H9 (cell line): ENCODE results near the gene GNGT2. TPM values are rescaled to one million over a fixed set of nuclear protein-coding genes. Genes with fewer than 3 reads are reported as not detected.

Experiments
- DNase-seq: peaks from one replicate; pipeline ENCODE4 v3.0.0-alpha.2; 2017
- H2AFZ ChIP-seq: one replicate; pipeline ENCODE4 v1.6.1; 2013; ENCODE audit warnings: mild to moderate bottlenecking, low read length, control low read depth, moderate library complexity
- H2AK5ac ChIP-seq: 2 replicates; pipeline ENCODE4 v1.6.1; 2013; ENCODE audit warnings: low read length, control low read depth, mixed read lengths; ENCODE audit not compliant: insufficient read length
- H2BK120ac ChIP-seq: one replicate; pipeline ENCODE4 v1.6.1; 2013; ENCODE audit warnings: low read depth, mild to moderate bottlenecking, low read length, control low read depth, inconsistent platforms; ENCODE audit not compliant: poor library complexity, severe bottlenecking
- H2BK12ac ChIP-seq: 2 replicates; pipeline ENCODE4 v1.6.1; 2013; ENCODE audit warnings: low read length, control low read depth, mixed read lengths, low read depth; ENCODE audit not compliant: insufficient read length
- H2BK15ac ChIP-seq: 2 replicates; pipeline ENCODE4 v1.6.1; 2013; ENCODE audit warnings: low read depth, low read length, control low read depth
- H2BK20ac ChIP-seq: one replicate; pipeline ENCODE4 v1.6.1; 2013; ENCODE audit warnings: low read depth, mild to moderate bottlenecking, low read length, control low read depth, inconsistent platforms; ENCODE audit not compliant: poor library complexity, severe bottlenecking
- H2BK5ac ChIP-seq: 2 replicates; pipeline ENCODE4 v1.6.1; 2013; ENCODE audit warnings: low read length, control low read depth, mixed read lengths; ENCODE audit not compliant: insufficient read length
- H3K14ac ChIP-seq: 2 replicates; pipeline ENCODE4 v1.6.1; 2013; ENCODE audit warnings: low read length, control low read depth; ENCODE audit not compliant: insufficient read depth
- H3K18ac ChIP-seq: 2 replicates; pipeline ENCODE4 v1.6.1; 2013; ENCODE audit warnings: low read depth, mild to moderate bottlenecking, mixed read lengths, low read length, control low read depth; ENCODE audit not compliant: insufficient read length
- H3K23ac ChIP-seq: 2 replicates; pipeline ENCODE4 v1.6.1; 2013; ENCODE audit warnings: low read length, control low read depth, mixed read lengths, low read depth; ENCODE audit not compliant: insufficient read length
- H3K23me2 ChIP-seq: 2 replicates; pipeline ENCODE4 v1.6.1; 2013; ENCODE audit warnings: low read depth, mild to moderate bottlenecking, mixed read lengths, low read length, control low read depth; ENCODE audit not compliant: insufficient read length, poor library complexity, severe bottlenecking
- H3K27ac ChIP-seq: 2 replicates; pipeline ENCODE4 v1.5.1; 2013; ENCODE audit warnings: low read length, control low read depth, mixed read lengths, low read depth; ENCODE audit not compliant: insufficient read length
- H3K27me3 ChIP-seq: 2 replicates; pipeline ENCODE4 v1.6.1; 2013; ENCODE audit warnings: low read length, control low read depth, inconsistent platforms; ENCODE audit not compliant: insufficient read depth
- H3K4ac ChIP-seq: 2 replicates; pipeline ENCODE4 v1.6.1; 2013; ENCODE audit warnings: low read depth, mild to moderate bottlenecking, control low read depth, inconsistent platforms, low read length, moderate library complexity
- H3K4me1 ChIP-seq: 2 replicates; pipeline ENCODE4 v1.6.1; 2013; ENCODE audit warnings: low read length, control low read depth, inconsistent platforms; ENCODE audit not compliant: insufficient read depth
- H3K4me2 ChIP-seq: 2 replicates; pipeline ENCODE4 v1.6.1; 2013; ENCODE audit warnings: low read length, control low read depth, mixed read lengths; ENCODE audit not compliant: insufficient read length, insufficient read depth
- H3K56ac ChIP-seq: 2 replicates; pipeline ENCODE4 v1.6.1; 2013; ENCODE audit warnings: low read depth, mild to moderate bottlenecking, mixed read lengths, low read length, control low read depth; ENCODE audit not compliant: insufficient read length
- H3K79me1 ChIP-seq: 2 replicates; pipeline ENCODE4 v1.6.1; 2013; ENCODE audit warnings: low read depth, mild to moderate bottlenecking, moderate library complexity, low read length, control low read depth, inconsistent platforms; ENCODE audit not compliant: insufficient read depth, poor library complexity, severe bottlenecking
- H3K79me2 ChIP-seq: 2 replicates; pipeline ENCODE4 v1.6.1; 2013; ENCODE audit warnings: low read length, control low read depth, inconsistent platforms; ENCODE audit not compliant: insufficient read depth
- H3K9ac ChIP-seq: 2 replicates; pipeline ENCODE4 v1.6.1; 2013; ENCODE audit warnings: low read length, control low read depth, mixed read lengths; ENCODE audit not compliant: insufficient read length; ENCODE audit errors: extremely low read depth
- H3K9me3 ChIP-seq: one replicate; pipeline ENCODE4 v1.6.1; 2013; ENCODE audit warnings: low read depth, low read length, inconsistent platforms; ENCODE audit not compliant: control insufficient read depth
- H3T11ph ChIP-seq: one replicate; pipeline ENCODE4 v1.6.1; 2013; ENCODE audit warnings: mild to moderate bottlenecking, low read length, control low read depth, inconsistent platforms
- H4K20me1 ChIP-seq: one replicate; pipeline ENCODE4 v1.6.1; 2013; ENCODE audit not compliant: control insufficient read depth, insufficient read length, insufficient read depth
- H4K5ac ChIP-seq: 2 replicates; pipeline ENCODE4 v1.6.1; 2013; ENCODE audit warnings: low read depth, mild to moderate bottlenecking, mixed read lengths, low read length, control low read depth; ENCODE audit not compliant: insufficient read length
- H4K8ac ChIP-seq: replicated peaks from 2 replicates; pipeline ENCODE4 v1.6.1; 2013; ENCODE audit warnings: low read length, control low read depth, mixed read lengths, low read depth; ENCODE audit not compliant: insufficient read length
- H4K91ac ChIP-seq: 2 replicates; pipeline ENCODE4 v1.6.1; 2013; ENCODE audit warnings: low read depth, mild to moderate bottlenecking, moderate library complexity, mixed read lengths, low read length, control low read depth; ENCODE audit not compliant: insufficient read length
- H3K27ac Mint-ChIP-seq, 3 experiments: 2 replicates in 2 of 3; 3 replicates in 1 of 3; pipeline ENCODE4 v1.8.0; 2020 to 2021; ENCODE audit warnings: mixed read lengths in 3 of 3, mild to moderate bottlenecking in 1 of 3, moderate library complexity in 1 of 3
- H3K27me3 Mint-ChIP-seq: 2 replicates; pipeline ENCODE4 v1.8.0; 2021; ENCODE audit warnings: low read depth, mild to moderate bottlenecking, moderate library complexity, mixed read lengths
- H3K36me3 Mint-ChIP-seq, 3 experiments: 2 replicates in 2 of 3; 3 replicates in 1 of 3; pipeline ENCODE4 v1.8.0; 2020 to 2021; ENCODE audit warnings: low read depth in 3 of 3, mixed read lengths in 3 of 3; ENCODE audit not compliant: insufficient read depth in 1 of 3
- H3K4me1 Mint-ChIP-seq, 2 experiments: 2 replicates each; pipeline ENCODE4 v1.8.0; 2020; ENCODE audit warnings: mixed read lengths in 2 of 2
- H3K4me3 Mint-ChIP-seq, 2 experiments: 2 replicates in 1 of 2; 3 replicates in 1 of 2; pipeline ENCODE4 v1.8.0; 2020 to 2021; ENCODE audit warnings: mild to moderate bottlenecking in 2 of 2, mixed read lengths in 2 of 2, moderate library complexity in 1 of 2
- H3K9me3 Mint-ChIP-seq, 2 experiments: 2 replicates in 1 of 2; 3 replicates in 1 of 2; pipeline ENCODE4 v1.8.0; 2020; ENCODE audit warnings: mild to moderate bottlenecking in 2 of 2, mixed read lengths in 2 of 2, moderate library complexity in 1 of 2
- WGBS: extraction: QIAGEN DNeasy Blood & Tissue Kit; methylation state at CpG from one replicate; pipeline ENCODE4 v1.1.7; 2013; ENCODE audit warnings: missing lambda C conversion rate, low lambda C conversion rate, mixed read lengths; ENCODE audit not compliant: insufficient read length; ENCODE audit errors: extremely low coverage; 5-methylcytosine and 5-hydroxymethylcytosine counted together
- total RNA-seq: library from RNA; stranded (reverse); gene quantifications from 2 replicates; pipeline ENCODE4 v1.2.1, GENCODE V29; 2021
- TF ChIP-seq, protein P1 (sequence below): fragments of 200-600 bp; sonication (generic); conservative IDR thresholded peaks from 3 replicates; pipeline ENCODE4 v1.8.0; 2021; ENCODE audit warnings: antibody characterized with exemption, mild to moderate bottlenecking

GNGT2 gene
- total RNA-seq, 1 experiment from 2014 or later, result 0.42 TPM

DNA sequence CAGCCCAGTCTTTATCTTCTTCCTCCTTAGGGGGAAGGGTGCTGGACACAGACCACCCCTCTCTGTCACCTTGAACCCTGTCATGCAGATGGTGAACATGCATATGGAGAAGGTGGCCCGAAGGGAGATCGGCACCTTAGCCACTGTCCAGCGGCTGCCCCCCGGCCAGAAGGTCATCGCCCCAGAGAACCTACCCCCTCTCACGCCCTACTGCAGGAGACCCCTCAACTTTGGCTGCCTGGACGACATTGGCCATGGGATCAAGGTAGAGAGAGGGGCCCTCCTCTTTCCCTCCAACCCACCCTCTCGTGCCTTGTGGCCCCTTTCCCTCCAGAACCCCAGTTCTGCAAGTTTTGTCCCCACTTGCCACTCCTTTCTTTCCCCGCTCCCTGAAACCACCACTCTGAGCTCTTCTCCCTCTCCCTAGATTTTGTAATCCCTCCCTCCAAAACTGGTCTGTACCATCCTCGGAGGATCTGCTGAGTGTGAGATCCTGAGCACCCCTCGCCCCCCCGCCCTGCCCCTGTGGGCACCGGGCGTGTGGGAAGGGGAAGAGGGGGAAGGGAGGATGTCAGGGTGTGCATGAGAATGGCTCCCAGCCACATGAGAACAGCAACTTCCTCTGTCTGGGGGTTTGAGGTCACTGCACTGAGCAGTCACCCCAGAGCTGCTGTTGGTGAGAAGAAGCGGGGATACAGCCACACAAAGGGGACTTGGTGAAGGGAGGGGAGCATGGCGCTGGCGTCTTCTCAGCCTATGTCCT is 7.5 kb upstream of the GNGT2 start:
- DNase-seq, result no peak

More for the DNA sequence above, 7.5 kb upstream of the GNGT2 start:
- no peak overlapping the region for H3K27ac ChIP-seq
- Mint-ChIP-seq H3K36me3 (no peaks in the 10 kb centered on the region; a peak in 1 of 7 replicates), H3K9me3 (no peaks in the 10 kb centered on the region), H3K4me3 (peak overlapping the region in 1 of 2 experiments; percentile 34; a peak in 1 of 5 replicates), H3K4me1 (peaks cover 22 to 24% of the 10 kb centered on the region in 2 experiments), H3K27ac (peak overlapping the region in 1 of 3 experiments; percentile 60; a peak in 1 of 7 replicates), H3K27me3 (peaks cover 26% of the 10 kb centered on the region)
- no peak overlapping the region for H3K4ac ChIP-seq
- H2BK20ac ChIP-seq, result no peak overlapping the region
- H2AK5ac ChIP-seq, result no peak overlapping the region
- no peaks in the 10 kb centered on the region for H3K79me2 ChIP-seq
- no peak overlapping the region for H3K18ac ChIP-seq
- H4K91ac ChIP-seq, result no peak overlapping the region
- no peak overlapping the region for H3K9ac ChIP-seq
- WGBS, result no CpG with 5 or more reads among the region's 17 CpGs
- no peak overlapping the region for H3K23ac ChIP-seq
- no peak overlapping the region for H2BK120ac ChIP-seq
- no peaks in the 10 kb centered on the region for H3K23me2 ChIP-seq
- no peak overlapping the region for H3T11ph ChIP-seq
- H3K4me2 ChIP-seq, result no peak overlapping the region
- no peaks in the 10 kb centered on the region for H3K9me3 ChIP-seq
- H2BK5ac ChIP-seq, result no peak overlapping the region
- no peak overlapping the region for H4K5ac ChIP-seq
- no peaks in the 10 kb centered on the region for H3K27me3 ChIP-seq
- H3K14ac ChIP-seq, result no peak overlapping the region
- H4K20me1 ChIP-seq, result no peaks in the 10 kb centered on the region
- H3K56ac ChIP-seq, result no peak overlapping the region
- H2BK12ac ChIP-seq, result no peak overlapping the region
- H3K79me1 ChIP-seq, result no peaks in the 10 kb centered on the region
- H3K4me1 ChIP-seq, result 0 out of 2 replicates have a peak, but pooled peaks cover 2% of the 10 kb centered on the region
- no peak overlapping the region for H2BK15ac ChIP-seq
- no peak overlapping the region for H2AFZ ChIP-seq
- no peak overlapping the region for H4K8ac ChIP-seq
- TF ChIP-seq, protein P1, sequence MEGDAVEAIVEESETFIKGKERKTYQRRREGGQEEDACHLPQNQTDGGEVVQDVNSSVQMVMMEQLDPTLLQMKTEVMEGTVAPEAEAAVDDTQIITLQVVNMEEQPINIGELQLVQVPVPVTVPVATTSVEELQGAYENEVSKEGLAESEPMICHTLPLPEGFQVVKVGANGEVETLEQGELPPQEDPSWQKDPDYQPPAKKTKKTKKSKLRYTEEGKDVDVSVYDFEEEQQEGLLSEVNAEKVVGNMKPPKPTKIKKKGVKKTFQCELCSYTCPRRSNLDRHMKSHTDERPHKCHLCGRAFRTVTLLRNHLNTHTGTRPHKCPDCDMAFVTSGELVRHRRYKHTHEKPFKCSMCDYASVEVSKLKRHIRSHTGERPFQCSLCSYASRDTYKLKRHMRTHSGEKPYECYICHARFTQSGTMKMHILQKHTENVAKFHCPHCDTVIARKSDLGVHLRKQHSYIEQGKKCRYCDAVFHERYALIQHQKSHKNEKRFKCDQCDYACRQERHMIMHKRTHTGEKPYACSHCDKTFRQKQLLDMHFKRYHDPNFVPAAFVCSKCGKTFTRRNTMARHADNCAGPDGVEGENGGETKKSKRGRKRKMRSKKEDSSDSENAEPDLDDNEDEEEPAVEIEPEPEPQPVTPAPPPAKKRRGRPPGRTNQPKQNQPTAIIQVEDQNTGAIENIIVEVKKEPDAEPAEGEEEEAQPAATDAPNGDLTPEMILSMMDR, result no peak
